ENCODE results near the gene PLEKHO2. TPM values are rescaled to one million over a fixed set of nuclear protein-coding genes. Genes with fewer than 3 reads are reported as not detected.

Gene PLEKHO2
- total RNA-seq, 6 donors from 2014 or later: 21.9 to 83.0 (median 51.3) TPM

DNA sequence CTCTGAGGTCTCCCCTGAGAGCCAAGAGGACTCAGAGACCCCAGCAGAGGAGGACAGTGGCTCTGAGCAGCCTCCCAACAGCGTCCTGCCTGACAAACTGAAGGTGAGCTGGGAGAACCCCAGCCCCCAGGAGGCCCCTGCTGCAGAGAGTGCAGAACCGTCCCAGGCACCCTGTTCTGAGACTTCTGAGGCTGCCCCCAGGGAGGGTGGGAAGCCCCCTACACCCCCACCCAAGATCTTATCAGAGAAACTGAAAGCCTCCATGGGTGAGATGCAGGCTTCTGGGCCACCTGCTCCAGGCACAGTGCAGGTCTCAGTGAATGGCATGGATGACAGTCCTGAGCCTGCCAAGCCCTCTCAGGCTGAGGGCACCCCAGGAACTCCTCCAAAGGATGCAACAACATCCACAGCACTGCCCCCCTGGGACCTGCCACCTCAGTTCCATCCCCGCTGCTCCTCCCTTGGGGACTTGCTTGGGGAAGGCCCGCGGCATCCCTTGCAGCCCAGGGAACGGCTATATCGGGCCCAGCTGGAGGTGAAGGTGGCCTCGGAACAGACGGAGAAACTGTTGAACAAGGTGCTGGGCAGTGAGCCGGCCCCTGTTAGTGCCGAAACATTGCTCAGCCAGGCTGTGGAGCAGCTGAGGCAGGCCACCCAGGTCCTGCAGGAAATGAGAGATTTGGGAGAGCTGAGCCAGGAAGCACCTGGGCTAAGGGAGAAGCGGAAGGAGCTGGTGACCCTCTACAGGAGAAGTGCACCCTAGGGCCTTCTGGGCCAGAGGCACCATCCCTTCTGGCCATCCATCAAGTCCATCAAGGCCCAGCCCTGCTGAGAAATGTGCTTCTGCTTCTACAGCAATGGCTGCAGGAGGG lies 23.6 kb downstream of the PLEKHO2 start:
- WGBS, 2 donors: 93 to 96% methylated on average over 6 to 12 of the region's 12 CpGs
- Histone ChIP-seq H3K27me3 (no peaks in the 10 kb centered on the region), H3K9me3 (no peaks in the 10 kb centered on the region), H3K36me3 (peaks cover 22 to 83% (median 62%) of the 10 kb centered on the region in 4 donors), H3K4me3 (no peak overlapping the region), H3K4me1 (peaks cover 3 to 18% (median 6%) of the 10 kb centered on the region in 4 donors), H3K27ac (peak overlapping the region in 3 of 4 donors; percentile 18 to 36 (median 35))
- no peak for ATAC-seq (ENCODE audit: low FRiP score in 2 of 2)
- no peak for DNase-seq
- TF ChIP-seq POLR2AphosphoS5 (IDR thresholded peaks at IDR 0.05): no peak
- TF ChIP-seq, protein P1, sequence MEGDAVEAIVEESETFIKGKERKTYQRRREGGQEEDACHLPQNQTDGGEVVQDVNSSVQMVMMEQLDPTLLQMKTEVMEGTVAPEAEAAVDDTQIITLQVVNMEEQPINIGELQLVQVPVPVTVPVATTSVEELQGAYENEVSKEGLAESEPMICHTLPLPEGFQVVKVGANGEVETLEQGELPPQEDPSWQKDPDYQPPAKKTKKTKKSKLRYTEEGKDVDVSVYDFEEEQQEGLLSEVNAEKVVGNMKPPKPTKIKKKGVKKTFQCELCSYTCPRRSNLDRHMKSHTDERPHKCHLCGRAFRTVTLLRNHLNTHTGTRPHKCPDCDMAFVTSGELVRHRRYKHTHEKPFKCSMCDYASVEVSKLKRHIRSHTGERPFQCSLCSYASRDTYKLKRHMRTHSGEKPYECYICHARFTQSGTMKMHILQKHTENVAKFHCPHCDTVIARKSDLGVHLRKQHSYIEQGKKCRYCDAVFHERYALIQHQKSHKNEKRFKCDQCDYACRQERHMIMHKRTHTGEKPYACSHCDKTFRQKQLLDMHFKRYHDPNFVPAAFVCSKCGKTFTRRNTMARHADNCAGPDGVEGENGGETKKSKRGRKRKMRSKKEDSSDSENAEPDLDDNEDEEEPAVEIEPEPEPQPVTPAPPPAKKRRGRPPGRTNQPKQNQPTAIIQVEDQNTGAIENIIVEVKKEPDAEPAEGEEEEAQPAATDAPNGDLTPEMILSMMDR (IDR thresholded peaks at IDR 0.05): no peak
- TF ChIP-seq EP300 (IDR thresholded peaks at IDR 0.05): no peak
- TF ChIP-seq POLR2A (IDR thresholded peaks at IDR 0.05): no peak

DNA sequence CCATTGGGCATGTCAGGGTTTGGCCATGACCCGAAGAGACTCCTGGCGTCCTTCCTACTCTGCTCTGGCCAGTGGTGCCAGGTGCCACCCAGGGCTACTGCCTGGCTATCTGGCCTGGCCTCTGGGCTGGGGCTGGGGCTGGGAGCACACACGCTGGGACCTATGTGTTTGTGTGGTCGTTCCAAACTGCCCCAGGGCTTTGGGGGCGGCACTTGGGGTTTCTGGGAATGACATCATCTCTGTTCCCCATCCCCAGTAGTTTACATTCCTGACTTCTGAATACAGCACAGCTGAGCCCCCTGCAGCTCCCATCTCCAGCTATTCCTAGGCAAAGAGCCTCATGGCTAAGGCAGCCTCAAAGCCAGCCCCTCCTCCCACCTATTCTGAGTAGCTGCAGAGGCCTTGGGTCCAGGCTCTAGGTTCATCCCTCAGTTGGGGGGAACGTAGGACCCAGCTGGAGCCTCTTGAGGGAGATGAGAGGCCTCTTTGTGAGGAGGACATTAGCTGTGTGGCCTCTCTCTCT lies 24.3 kb downstream of the PLEKHO2 start:
- WGBS, 2 donors: 50 to 82% methylated on average over 1 to 5 of the region's 6 CpGs
- peaks cover 3 to 18% (median 6%) of the 10 kb centered on the region in 4 donors for H3K4me1 ChIP-seq
- H3K27ac ChIP-seq: peak overlapping the region in 3 of 4 donors; percentile 15 to 36 (median 18)
- DNase-seq (no peak), ATAC-seq (ENCODE audit: low FRiP score in 2 of 2) (no peak)
- no peaks in the 10 kb centered on the region for H3K9me3 ChIP-seq
- peaks cover 15 to 76% (median 56%) of the 10 kb centered on the region in 4 donors for H3K36me3 ChIP-seq
- TF ChIP-seq EP300 (IDR thresholded peaks at IDR 0.05) (no peak), POLR2AphosphoS5 (IDR thresholded peaks at IDR 0.05) (no peak), POLR2A (IDR thresholded peaks at IDR 0.05) (no peak)
- TF ChIP-seq, protein P1 (IDR thresholded peaks at IDR 0.05): no peak
- no peaks in the 10 kb centered on the region for H3K27me3 ChIP-seq
- no peak overlapping the region for H3K4me3 ChIP-seq

DNA sequence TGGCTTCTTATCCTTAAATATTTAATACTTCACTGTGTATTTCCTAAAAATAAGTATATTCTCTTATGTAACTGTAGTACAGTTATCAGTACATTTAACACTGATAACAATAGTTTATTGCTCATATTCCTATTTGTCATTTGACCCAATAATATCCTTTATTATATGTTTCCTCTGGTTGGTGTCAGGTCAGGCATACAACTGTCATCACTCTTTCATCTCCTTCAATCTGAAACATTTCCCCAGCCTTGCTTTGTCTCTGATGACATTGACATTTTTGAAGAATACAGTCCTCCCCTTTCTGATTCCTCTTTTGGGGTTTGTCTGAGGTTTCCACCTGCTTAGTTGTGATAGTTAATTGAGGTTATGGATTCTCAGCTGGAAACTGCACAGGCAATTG lies 27.8 kb downstream of the PLEKHO2 start:
- Histone ChIP-seq H3K4me3 (no peak overlapping the region), H3K27me3 (no peaks in the 10 kb centered on the region), H3K9me3 (no peaks in the 10 kb centered on the region), H3K36me3 (peaks cover 0 to 45% (median 27%) of the 10 kb centered on the region in 4 donors), H3K27ac (peak overlapping the region in 1 of 4 donors; percentile 57), H3K4me1 (peaks cover 10 to 24% (median 19%) of the 10 kb centered on the region in 4 donors)
- DNase-seq (no peak), ATAC-seq (ENCODE audit: low FRiP score in 2 of 2) (no peak)
- TF ChIP-seq POLR2AphosphoS5 (IDR thresholded peaks at IDR 0.05) (no peak), POLR2A (IDR thresholded peaks at IDR 0.05) (no peak)

DNA sequence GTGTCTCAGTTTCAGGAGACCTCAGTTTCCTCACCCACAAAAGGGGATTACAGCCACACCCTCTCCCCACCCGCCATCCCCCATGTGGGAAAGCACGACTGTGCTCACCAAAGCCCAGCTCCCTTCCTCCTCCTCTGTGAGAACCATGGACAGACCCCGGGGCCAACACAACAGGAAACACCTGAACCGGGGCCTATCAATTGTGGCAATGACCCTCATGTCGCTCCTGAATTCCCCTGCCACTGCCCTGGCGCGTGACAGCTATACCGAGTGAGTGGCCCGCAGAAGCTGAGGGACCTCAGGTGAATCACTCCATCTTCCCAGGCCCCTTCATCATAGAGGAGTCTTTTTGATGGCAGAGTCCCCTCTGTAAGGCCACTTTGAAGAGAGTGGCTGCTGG lies 28.6 kb downstream of the PLEKHO2 start:
- Histone ChIP-seq H3K27me3 (no peaks in the 10 kb centered on the region), H3K4me1 (peaks cover 10 to 23% (median 18%) of the 10 kb centered on the region in 4 donors), H3K4me3 (no peak overlapping the region), H3K9me3 (no peaks in the 10 kb centered on the region), H3K36me3 (peaks cover 0 to 36% (median 19%) of the 10 kb centered on the region in 4 donors), H3K27ac (peak overlapping the region; percentile 1 to 57 (median 54))
- DNase-seq (no peak), ATAC-seq (ENCODE audit: low FRiP score in 2 of 2) (no peak)
- 42 to 68% methylated on average over 2 to 9 of the region's 9 CpGs for WGBS, 2 donors
- TF ChIP-seq POLR2A (IDR thresholded peaks at IDR 0.05) (no peak), EP300 (IDR thresholded peaks at IDR 0.05) (no peak), POLR2AphosphoS5 (IDR thresholded peaks at IDR 0.05) (no peak)
- TF ChIP-seq, protein P1 (IDR thresholded peaks at IDR 0.05): no peak

DNA sequence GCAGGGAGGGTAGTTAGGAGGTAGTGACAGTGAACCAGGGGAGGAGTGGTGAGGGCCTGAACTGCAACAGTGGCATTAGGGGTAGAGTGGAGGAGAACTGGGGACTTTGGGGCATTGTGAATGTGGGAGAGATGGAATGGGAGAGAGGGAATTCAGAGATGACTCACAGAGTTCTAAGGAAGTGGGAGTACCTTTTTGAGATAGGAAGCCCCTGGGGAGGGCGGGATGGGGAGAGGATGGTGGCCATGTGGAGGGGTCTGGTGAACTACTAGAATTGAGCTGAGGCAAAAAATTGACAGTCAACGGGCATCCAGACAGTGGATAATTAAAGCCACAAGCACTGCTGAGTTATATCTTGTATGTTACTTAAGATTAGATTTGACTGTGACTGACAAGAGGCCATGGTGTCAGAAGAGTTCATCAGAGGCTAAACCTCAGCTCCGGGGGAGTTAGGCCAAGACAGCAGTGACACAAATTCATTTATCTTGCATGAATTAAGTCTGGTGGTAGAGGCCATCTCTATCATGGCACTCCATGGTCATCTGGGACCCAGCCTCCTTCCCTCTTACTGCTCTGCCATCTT lies 34.0 kb downstream of the PLEKHO2 start:
- no peak for DNase-seq
- H3K36me3 ChIP-seq: no peaks in the 10 kb centered on the region
- 79 to 84% methylated on average over 3 of the region's 3 CpGs for WGBS, 2 donors
- no peaks in the 10 kb centered on the region for H3K9me3 ChIP-seq
- H3K27ac ChIP-seq: peak overlapping the region in 3 of 4 donors; percentile 8 to 25 (median 15)
- ATAC-seq (ENCODE audit: low FRiP score in 2 of 2): no peak
- H3K4me1 ChIP-seq: peaks cover 34 to 47% (median 40%) of the 10 kb centered on the region in 4 donors
- H3K4me3 ChIP-seq: no peak overlapping the region
- TF ChIP-seq, protein P1 (IDR thresholded peaks at IDR 0.05): no peak
- TF ChIP-seq EP300 (IDR thresholded peaks at IDR 0.05): no peak
- no peak for TF ChIP-seq POLR2AphosphoS5 (IDR thresholded peaks at IDR 0.05)
- TF ChIP-seq POLR2A (IDR thresholded peaks at IDR 0.05): no peak
- no peaks in the 10 kb centered on the region for H3K27me3 ChIP-seq
